ENCODE measurements around the gene MEPE.

Gene MEPE

DNA sequence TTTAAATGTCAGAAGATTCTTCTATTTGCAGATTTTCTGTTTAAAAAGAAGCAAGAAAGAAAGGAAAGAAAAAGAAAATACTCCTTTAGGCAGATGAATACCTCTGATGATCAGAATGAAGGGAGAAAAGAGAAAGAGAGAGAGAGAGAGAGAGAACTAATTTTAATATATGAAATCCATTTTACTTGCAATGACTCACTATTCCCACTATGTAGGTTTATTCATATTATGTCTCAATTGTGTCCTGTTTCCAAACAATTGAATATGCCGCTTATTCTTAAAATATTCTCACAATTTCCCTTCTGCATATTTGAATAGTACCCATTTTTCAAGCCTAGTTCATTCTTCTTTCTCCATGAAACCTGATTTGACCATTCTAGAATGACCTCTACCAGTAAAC lies 11.7 kb downstream of the MEPE start:
- peak; percentile 17 for FAIRE-seq

DNA sequence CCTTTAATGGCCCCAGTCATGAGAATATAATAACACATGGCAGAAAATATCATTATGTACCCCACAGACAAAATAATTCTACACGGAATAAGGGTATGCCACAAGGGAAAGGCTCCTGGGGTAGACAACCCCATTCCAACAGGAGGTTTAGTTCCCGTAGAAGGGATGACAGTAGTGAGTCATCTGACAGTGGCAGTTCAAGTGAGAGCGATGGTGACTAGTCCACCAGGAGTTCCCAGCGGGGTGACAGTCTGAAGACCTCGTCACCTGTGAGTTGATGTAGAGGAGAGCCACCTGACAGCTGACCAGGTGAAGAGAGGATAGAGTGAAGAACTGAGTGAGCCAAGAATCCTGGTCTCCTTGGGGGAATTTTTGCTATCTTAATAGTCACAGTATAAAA lies 13.5 kb downstream of the MEPE start:
- no peak for FAIRE-seq

DNA sequence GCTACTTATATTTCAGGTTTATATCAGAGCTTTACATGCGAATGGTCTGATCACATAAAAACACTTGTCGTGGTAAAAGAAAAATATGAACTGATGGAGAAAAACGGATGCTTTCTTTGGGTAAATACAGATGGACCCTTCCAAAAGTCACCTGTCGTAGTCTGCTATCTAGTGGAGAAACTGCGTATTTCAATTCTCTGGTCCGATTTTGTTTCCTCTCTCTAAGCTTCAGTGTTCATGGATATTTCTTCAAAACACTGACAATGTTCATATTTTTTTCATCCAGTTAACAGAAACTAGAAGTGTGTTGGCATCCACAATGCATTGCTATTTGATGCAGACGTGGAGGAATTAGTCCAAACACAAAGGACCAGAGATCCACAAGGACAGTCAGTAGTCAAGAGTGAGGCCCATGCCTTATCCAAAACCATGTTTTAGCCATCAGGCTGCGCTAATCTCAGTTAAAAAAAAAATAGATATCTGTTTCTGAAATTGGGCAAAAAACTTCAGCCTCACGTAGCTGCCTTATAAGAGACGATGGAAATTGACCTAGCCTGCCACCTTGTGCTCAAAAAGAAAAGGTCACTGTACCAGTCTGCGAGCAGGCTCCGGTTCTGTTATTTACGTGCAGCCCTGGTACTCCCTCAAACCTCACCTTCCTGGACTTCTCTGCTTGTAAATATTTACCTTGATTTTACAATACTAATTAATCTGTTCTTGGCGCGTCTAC lies 16.0 kb downstream of the MEPE start:
- peak; percentile 95 for FAIRE-seq

DNA sequence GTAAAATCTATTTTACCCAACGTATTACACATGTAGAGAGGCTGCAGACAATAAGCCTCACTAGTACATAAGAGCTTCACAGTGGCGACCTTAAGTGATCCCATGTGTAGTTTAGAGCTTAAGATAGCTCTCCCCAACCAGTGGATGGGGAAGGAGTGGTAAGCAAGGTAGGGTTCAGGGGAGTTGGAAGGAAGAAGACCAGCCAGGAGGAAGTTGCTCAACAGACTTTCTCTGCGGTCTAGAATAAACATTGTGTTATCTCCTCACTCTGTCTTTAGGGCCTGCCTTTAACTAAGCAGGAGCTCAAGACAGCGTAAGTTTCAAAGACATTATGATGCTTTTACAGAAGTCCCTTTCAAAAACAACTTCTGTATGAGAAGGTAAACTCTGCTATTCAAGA lies 16.8 kb downstream of the MEPE start:
- no peak for FAIRE-seq

DNA sequence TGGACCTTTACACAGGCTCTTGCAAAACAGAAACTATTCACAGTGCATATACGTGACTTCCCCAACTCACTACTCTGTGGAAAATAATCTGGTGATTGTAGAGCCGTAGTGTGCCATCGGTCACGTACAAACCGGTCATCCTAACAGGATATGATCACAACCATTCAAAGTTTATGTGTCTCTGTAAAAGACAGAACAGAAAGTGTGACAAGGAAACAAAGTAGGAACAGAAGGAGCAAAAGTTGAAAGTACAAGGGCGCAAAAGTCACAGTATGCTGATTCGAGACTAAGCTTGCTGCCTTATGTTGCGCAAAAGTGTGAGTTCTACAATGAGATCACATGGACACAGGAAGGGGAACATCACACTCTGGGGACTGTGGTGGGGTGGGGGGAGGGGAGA lies 18.6 kb downstream of the MEPE start:
- FAIRE-seq = no peak

DNA sequence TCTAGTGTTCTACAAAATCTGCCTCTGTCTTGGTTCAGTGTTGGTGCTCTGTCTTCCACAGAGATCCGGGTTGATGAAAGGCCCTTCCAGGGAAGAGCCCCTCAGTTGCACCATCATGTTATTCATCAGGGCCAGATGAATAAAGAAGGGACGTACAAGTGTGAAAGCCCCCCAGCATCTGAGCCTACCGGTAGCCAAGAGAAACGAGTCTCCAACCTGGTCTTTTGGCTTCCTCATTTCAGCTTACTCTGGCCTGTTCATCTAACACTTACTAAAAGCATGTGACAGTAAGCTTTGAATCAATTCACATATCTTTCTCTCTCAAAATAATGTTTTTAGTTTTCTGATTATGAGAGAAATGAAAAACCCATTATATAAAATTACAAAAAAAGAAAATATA lies 19.2 kb downstream of the MEPE start:
- no peak for FAIRE-seq

DNA sequence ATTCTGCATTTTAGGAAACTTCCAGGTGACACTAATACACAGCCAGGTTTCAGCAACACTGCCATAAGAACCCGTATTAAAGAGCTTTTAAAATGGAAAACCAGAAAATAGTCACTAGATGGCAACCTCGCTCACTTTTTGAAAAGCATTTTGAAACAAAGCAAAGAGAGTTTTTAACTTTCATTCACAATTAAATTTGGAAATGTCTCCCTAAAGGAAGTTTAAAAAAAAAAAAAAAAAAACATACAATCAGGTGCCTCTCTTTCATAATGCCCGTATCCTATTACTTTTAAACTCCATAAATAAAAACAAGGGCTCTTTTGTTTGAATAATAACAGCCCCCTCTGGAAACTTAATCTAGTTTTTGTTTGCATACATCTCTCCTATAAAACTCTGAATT lies 20.3 kb downstream of the MEPE start:
- FAIRE-seq = peak; percentile 100

DNA sequence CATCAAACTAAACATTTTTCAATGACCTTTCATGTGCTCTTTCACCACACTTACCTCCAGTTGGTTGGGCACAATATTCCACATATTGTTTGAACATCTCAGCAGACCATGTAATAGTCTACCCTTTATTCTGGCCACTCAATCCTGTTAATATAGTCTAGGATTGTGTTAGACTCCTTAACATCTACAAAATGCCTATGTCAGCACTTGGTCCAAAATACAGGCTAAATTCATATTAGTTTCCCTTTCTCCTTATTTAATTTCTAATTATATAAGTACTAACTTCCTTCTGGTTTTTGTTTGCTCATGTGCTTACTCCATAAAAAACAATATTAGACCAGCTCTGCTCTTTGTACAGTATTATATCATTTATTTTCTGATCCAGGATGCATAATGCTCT lies 21.1 kb downstream of the MEPE start:
- FAIRE-seq = no peak

DNA sequence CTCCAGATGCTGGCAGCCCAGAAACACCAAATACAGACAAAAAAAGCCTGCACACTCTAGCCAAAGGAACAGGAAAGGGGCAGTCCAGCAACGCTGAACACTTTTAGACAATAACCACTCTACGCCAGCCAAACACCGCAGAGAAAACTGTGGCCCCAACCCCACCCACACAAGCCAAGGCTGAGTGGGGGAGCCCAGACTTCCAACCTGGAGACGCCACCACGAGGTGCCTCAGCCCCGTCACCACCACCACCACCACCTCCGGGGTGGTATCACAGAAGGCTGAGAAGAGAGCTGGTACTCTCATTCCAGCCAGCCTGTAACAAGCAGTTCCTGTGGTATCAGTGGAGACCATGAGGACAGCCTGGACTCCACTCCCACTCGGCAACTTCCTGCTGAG lies 22.8 kb downstream of the MEPE start:
- no peak for FAIRE-seq

DNA sequence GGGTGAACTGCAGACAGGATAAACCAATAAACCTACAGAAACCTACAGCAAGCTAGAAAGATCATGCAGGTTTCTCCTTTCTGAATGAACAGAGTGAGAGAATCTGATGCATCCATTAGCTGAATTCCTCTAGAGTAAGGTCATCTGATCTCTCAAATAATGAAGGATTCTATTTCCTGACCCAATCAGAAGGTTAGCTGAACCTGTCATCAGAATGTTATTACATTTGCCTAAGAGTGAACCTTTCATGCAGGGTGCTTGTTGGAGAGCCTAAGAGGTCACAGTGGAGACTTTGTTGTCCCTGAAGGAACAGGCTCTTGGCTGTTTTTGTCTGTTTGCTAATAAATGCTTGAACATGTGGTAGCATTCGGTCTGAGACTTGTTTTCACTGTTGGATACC lies 24.0 kb downstream of the MEPE start:
- no peak for FAIRE-seq

DNA sequence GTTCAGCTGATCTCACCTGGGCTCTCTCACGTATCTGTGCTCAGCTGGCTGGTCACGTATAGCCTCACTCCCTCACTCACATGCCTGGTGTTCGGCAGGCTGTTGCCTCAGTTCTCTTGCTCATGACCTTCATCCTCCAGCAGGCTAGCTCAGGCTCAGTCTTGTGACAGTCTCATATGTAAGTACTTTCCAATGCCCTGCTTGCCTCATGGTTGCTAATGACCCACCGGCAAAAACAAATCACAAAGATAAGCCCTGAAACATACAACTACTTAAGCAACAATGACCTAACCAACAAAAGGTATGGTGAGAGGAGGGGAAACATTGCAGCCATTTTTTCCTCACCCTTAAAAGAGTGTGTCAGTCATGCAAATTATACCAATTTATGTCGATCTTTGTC lies 25.0 kb downstream of the MEPE start:
- no peak for FAIRE-seq

DNA sequence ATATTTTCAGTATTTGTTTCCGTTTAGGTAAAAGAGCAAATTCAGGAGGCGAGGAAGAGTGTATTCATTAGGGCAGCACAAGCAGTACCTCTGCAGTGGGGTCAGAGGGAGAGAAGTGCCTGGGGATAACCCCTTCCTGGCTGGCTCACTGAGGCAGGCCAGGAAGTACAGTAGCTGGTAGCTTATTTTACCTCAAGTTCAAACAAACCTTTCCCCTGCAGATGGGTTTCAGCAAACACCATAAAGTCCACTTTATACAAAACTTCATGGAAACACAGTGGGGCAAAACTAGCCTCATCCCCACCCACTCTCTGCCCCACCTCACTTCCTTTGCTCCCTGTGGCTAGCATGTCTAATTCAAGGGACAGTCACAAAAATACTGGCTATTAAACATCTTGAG lies 29.5 kb downstream of the MEPE start:
- no peak for FAIRE-seq

DNA sequence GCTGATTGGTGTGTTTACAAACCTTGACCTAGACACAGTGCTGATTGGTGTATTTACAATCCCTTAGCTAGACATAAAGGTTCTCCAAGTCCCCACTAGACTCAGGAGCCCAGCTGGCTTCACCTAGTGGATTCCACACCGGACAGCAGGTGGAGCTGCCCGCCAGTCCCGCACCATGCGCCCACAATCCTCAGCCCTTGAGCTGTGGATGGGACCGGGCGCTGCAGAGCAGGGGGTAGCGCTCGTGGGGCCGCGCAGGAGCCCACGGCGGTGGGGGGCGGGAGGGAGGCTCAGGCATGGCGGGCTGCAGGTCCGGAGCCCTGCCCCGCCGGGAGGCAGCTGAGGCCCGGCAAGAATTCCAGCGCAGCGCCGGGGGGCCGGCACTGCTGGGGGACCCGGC lies 30.7 kb downstream of the MEPE start:
- FAIRE-seq = no peak

DNA sequence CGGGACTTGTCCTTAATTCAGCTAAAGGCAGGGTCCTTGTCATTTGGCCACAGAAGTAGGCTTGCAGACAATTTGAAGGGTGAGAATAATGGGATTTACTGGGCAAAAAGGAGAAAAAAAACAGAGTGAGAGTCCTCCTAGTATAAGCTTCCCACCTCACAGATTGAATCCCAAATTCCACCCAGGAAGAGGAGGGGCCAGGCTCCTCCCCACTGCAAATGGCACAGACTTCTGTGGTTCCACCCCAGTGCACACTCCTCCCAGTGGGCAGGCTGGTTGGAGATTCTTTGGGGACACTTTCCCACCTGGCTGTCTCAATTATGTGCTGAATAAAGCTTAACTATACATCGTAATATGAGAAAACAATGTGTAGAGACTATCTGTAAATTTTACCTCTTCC lies 31.6 kb downstream of the MEPE start:
- FAIRE-seq = no peak

DNA sequence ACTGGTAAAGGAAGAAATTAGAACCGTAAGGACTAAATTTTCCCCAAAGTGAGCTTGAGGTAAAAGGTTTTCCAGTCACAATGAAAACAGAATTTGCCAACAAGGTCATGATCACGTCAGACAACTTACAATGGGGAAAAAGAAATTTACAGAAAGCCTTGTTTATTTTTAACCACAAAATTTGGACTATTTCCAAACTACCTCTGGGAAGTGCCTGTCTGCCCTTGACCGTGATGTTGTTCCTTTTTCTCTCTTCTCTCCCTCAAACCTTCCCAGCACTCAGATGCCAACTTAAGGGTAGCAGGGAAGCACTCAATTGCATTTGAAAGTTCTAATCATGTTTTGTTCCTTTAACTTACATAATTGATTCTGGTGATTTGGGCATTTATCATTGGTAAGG lies 32.5 kb downstream of the MEPE start:
- peak; percentile 58 for FAIRE-seq

DNA sequence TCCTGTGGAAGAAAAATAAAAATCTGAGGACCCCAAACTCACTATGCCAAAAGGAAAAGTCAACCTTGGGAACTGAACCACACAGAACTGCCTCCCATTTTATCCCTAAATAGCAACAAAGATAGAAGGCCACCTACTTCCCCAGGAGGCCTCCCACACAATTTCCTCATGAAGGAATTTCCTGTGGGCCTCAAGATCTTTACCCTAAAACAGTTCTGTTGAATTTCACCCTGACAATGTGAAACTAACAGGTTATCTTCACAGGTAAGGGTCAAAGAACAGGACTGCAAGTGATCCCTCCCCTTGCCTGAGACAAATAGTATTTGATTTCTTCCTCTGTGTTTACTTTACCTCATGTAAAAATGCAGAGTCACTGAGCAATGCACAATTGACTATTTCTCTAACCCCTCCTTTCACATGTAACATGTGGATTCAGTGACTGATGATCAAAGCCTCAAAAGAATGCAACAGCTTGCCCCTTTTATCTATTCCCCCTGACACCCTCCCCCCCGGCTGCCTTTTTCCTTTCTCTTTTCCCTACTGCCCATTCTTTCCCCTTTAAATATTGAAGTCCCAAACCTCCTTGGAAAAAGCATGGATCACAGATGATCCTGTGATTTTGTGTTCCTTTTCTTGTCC lies 33.3 kb downstream of the MEPE start:
- FAIRE-seq = peak; percentile 55

DNA sequence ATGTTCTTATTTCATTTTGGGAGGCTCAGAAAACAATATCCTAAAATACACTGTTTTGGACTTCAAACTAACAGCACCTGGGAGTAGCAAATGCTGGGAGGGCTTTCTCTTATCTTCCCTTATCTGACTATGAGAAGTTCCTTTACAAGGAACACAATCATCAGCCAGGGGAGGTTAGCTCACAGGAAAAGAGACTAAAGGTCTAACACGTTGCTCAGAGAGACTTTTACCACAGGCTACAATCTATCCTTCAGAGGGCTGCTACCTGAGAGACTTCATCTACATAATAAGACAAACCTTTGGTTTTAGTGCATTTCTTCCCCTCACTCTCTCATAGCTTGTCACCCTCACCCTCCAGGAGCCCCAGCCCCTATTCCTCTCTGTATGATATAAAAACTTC lies 35.8 kb downstream of the MEPE start:
- FAIRE-seq = no peak

DNA sequence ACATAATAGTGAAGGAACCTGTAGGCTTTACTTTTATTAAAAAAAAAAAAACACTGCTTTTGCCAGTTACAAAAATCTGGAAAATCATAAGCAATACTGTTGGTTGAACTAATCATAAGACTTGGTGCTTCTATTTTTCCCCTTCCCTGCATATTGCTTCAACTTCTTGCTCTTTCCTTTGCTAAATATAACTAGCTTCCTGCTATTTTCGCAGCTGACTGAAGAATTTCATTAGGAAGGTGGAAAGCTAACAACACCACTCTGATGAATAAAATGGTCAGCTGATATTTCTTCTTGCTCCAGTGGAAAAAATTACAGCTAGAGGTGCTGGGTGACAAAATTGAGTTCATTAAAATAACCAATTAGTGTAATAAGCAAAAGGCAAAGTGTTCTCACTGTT lies 39.3 kb downstream of the MEPE start:
- FAIRE-seq = peak; percentile 21

DNA sequence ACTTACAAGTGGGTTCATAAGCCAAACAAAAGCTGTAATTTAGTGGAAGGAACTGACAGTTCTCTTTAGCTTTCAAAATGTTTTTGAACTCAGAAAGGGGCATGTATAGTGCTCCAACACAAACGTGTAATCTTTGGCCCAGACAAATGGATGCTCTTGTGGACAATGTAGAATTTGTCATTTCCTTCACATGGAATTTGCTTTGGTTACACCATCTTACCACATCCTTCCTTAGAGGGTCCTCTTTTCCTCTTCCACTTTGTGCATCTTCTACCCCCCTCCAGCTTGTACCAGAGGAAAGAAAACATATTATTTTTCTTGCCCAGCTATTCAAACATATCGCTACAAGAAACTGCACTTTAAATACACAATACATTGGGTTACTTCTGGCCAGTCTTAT lies 42.4 kb downstream of the MEPE start:
- FAIRE-seq = no peak

DNA sequence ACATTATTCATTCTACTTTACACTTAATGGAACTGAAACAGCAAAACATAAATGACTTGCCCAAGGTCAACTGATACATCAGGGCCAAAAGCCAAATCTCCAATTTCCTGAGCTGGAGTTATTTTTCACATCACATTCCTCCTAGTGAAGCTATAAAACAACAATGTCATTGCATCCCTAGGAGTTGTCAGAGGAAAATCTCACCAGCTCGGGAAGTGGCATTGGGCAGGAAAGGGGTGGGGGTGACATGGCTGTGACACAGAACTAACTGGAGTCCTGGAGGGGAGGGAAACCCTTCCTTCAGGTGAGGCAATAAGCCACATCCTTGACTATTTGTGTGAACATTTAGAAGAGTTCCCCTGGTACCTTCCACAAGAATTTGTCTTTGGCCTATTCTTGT lies 47.3 kb downstream of the MEPE start:
- no peak for FAIRE-seq

DNA sequence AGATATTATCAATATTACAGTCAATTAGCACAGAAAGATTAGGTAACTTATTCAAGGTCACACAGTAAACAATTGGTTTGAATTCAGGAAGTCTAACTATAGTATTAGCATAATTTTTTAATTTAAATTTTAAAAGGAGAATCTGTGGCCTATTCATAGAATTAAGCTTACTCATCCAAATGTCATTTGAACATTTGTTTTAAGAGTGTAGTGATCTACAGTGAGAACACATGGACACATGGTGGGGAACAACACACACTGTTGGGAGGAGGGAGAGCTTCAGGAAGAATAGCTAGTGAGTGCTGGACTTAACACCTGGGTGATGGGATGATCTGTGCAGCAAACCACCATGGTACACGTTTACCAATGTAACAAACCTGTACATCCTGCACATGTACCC lies 48.3 kb downstream of the MEPE start:
- no peak for FAIRE-seq

DNA sequence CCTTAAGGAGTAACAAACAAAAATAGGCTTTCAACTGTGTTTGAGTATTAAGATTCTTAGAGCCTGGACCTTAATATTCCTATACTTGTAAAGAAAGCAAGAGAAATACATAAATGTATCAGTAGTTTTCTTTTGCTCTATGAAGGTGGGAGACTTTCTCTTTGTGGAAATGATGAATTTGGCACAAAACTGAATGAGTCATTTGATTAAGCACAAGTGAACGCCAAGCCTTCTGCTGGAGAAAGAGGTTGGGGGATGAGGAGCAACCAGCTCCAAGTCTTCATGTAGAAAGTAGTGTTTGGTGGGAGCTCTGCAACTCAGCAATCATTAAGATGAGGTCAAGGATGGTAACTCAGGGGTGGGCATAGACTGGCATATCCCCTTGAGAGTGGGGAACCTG lies 49.6 kb downstream of the MEPE start:
- no peak for FAIRE-seq

DNA sequence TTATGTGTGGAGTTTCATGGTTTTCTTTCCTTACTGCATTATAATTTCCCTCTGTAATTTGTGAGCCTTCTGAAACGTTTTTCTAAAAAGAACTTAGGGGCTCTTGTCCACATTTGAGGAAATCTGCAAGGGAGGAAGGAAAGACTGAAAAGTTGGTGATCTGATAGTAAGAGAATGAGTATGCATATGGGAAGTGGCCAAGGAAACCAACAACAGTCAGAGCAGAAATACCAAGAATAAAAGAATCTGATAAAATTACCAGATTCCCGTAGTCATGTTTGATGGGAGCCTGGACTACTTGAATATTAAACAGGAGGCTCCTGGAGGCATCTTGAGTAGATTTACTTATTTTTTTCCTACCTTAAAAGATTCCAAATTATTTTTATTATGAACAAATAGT lies 50.1 kb downstream of the MEPE start:
- no peak for FAIRE-seq

DNA sequence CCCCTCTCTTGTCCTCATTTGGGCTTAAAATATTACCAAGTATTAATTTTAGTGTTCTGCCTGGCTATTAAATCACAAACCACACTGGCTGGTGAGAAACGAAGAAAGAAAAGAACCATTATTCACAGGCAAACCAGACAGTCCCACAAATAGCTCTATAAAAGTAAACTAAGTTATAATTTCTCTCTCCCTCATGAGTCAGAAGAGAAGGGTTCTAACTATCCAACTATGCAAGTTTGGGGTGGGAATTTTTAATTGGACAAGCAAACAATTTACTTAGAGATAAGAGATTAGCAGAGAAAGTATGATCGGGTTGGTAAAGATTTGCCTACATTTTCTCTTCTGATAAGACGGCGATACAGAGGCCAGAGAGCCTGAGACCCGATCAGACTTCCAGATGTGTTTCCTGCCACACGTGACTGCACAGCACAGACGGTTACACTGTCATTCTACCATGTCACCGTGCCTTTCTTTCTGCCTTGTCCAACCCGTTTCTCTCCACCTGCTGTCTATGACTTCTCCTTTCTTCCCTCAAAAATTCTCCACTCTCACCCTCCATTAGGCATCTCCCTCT lies 52.3 kb downstream of the MEPE start:
- FAIRE-seq = no peak

DNA sequence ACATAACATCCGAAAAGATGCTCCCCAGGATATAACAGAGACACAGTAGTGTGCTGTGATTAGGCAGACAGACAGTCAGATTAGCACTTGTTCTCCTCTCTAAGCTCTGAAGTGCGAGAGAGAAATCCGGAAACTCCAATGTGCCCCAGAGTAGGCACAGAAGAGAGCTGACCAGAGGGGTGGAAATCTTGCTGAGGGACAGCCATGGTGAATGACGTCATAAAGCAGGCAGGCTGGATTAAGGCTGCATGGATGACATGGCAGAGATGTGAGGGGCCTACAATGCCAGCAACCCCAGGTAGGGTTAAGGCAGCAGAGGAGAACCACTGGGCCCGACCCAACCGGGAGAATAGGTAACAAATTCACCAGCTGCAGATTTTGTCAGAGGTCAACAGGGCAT lies 53.3 kb downstream of the MEPE start:
- no peak for FAIRE-seq
